HL-60/S4 (cell line): ENCODE measurements around the gene NQO2.
"Not testable (repeated sequence)": the region's sequence is repeated elsewhere in the genome, so short reads cannot be mapped to it uniquely, and the experiment has no call there.

Experiments used
- in situ Hi-C: fragments of 300-500 bp; cut with MboI; formaldehyde crosslinking; loops from 2 replicates; pipeline ENCODE4 v1.14.3; 2022; ENCODE audit warnings: low sequenced_read_pairs

The NQO2 gene

GRCh38 chr6:2969549-2969948 is 30.1 kb upstream of the NQO2 start:
- in situ Hi-C loops, result no loop called here

GRCh38 chr6:2970034-2970685 is 29.5 kb upstream of the NQO2 start:
- in situ Hi-C loops, result no loop called here

GRCh38 chr6:2970753-2971419 is 28.8 kb upstream of the NQO2 start:
- in situ Hi-C loops, result no loop called here

GRCh38 chr6:2971420-2972218 is 28.1 kb upstream of the NQO2 start, which contains the start of gene SERPINB6:
TSS of gene SERPINB6 (minus strand) at chr6:2971567. CDS start at chr6:2959332, 12,235 bp downstream.
- in situ Hi-C loops, result no loop called here

- in situ Hi-C loops, result not testable (repeated sequence)
These were observed 27.5 kb upstream of the NQO2 start for GRCh38 chr6:2972219-2972487.

GRCh38 chr6:2972685-2973084 is 27.0 kb upstream of the NQO2 start:
- in situ Hi-C loops, result not testable (repeated sequence)

GRCh38 chr6:2973180-2973579 is 26.5 kb upstream of the NQO2 start:
- in situ Hi-C loops, result not testable (repeated sequence)

- in situ Hi-C loops, result no loop called here
These were observed 26.0 kb upstream of the NQO2 start for GRCh38 chr6:2973676-2974075.

- in situ Hi-C loops, result loop anchor here (25.0 kb wide), 2 partner anchors 286 to 761 kb away; partner anchors contain the start of gene PSMG4
These were observed 23.6 kb upstream of the NQO2 start for GRCh38 chr6:2976060-2976459.

GRCh38 chr6:2976571-2977085 is 23.1 kb upstream of the NQO2 start:
- in situ Hi-C loops, result loop anchor here (25.0 kb wide), 2 partner anchors 286 to 761 kb away; partner anchors contain the start of gene PSMG4

GRCh38 chr6:2977290-2977689 is 22.4 kb upstream of the NQO2 start:
- in situ Hi-C loops, result loop anchor here (25.0 kb wide), 2 partner anchors 285 to 760 kb away; partner anchors contain the start of gene PSMG4

- in situ Hi-C loops, result loop anchor here (25.0 kb wide), 2 partner anchors 284 to 759 kb away; partner anchors contain the start of gene PSMG4
These were observed 21.7 kb upstream of the NQO2 start for GRCh38 chr6:2977799-2978590.

GRCh38 chr6:2978923-2979322 is 20.8 kb upstream of the NQO2 start:
- in situ Hi-C loops, result loop anchor here (25.0 kb wide), 2 partner anchors 283 to 758 kb away; partner anchors contain the start of gene PSMG4

GRCh38 chr6:2979819-2980464 is 19.8 kb upstream of the NQO2 start:
- in situ Hi-C loops, result loop anchor here (25.0 kb wide), 2 partner anchors 282 to 757 kb away; partner anchors contain the start of gene PSMG4

GRCh38 chr6:2980465-2980855 is 19.2 kb upstream of the NQO2 start:
- in situ Hi-C loops, result loop anchor here (25.0 kb wide), 2 partner anchors 282 to 757 kb away; partner anchors contain the start of gene PSMG4

- in situ Hi-C loops, result loop anchor here (25.0 kb wide), 2 partner anchors 280 to 755 kb away; partner anchors contain the start of gene PSMG4
These were observed 17.1 kb upstream of the NQO2 start for GRCh38 chr6:2982426-2983117.

- in situ Hi-C loops, result loop anchor here (25.0 kb wide), 2 partner anchors 277 to 752 kb away; partner anchors contain the start of gene PSMG4
These were observed 14.8 kb upstream of the NQO2 start for GRCh38 chr6:2984738-2985406.

- in situ Hi-C loops, result loop anchor here (25.0 kb wide), 2 partner anchors 276 to 751 kb away; partner anchors contain the start of gene PSMG4
These were observed 12.9 kb upstream of the NQO2 start for GRCh38 chr6:2986722-2987221.
